H1 (cell line): ENCODE results near the gene HSD17B4.

Experiments
- BACH1 ChIP-seq: IDR thresholded peaks from 2 replicates; pipeline ENCODE4 v1.6.1; 2012; ENCODE audit warnings: low read length, improper control_type of control experiment
- CHD1 ChIP-seq: IDR thresholded peaks from 2 replicates; pipeline ENCODE4 v1.6.1; 2012; ENCODE audit warnings: low read depth, low read length, improper control_type of control experiment
- EP300 ChIP-seq, 2 experiments: IDR thresholded peaks; 1 replicate in 1 of 2; 2 replicates in 1 of 2; pipeline ENCODE4 v1.6.1; 2011 to 2012; ENCODE audit warnings: low read depth in 2 of 2, low read length in 2 of 2, mild to moderate bottlenecking in 2 of 2, borderline replicate concordance in 1 of 2, inconsistent platforms in 1 of 2, moderate library complexity in 1 of 2
- EZH2 ChIP-seq: fragments of 200-600 bp; sonication (generic); IDR thresholded peaks from 2 replicates; pipeline ENCODE4 v1.7.1; 2012; ENCODE audit warnings: low read depth, mild to moderate bottlenecking, moderate library complexity, low read length, inconsistent platforms; ENCODE audit not compliant: severe bottlenecking
- FOSL1 ChIP-seq: IDR thresholded peaks from 2 replicates; pipeline ENCODE4 v1.6.1; 2011; ENCODE audit warnings: mild to moderate bottlenecking, low read depth, low read length, moderate library complexity; ENCODE audit not compliant: insufficient read depth
- POLR2A ChIP-seq, 2 experiments: IDR thresholded peaks; 1 replicate in 1 of 2; 2 replicates in 1 of 2; pipeline ENCODE4 v1.6.1; 2011; ENCODE audit warnings: low read depth in 2 of 2, low read length in 2 of 2, mild to moderate bottlenecking in 2 of 2; ENCODE audit errors: control extremely low read depth in 1 of 2
- RAD21 ChIP-seq, 2 experiments: IDR thresholded peaks in 1 of 2; conservative IDR thresholded peaks in 1 of 2; 2 replicates each; pipeline ENCODE4 v1.6.1; 2011; ENCODE audit warnings: low read depth in 2 of 2, low read length in 2 of 2, improper control_type of control experiment in 1 of 2, inconsistent platforms in 1 of 2, mild to moderate bottlenecking in 1 of 2, moderate library complexity in 1 of 2
- YY1 ChIP-seq: IDR thresholded peaks from 2 replicates; pipeline ENCODE4 v1.6.1; 2011; ENCODE audit warnings: low read depth, mild to moderate bottlenecking, low read length
- TF ChIP-seq, protein P1 (sequence below), 3 experiments: IDR thresholded peaks; 1 replicate in 2 of 3; 2 replicates in 1 of 3; pipeline versions ENCODE4 v1.5.1 to v1.6.1; 2011; ENCODE audit warnings: low read length in 3 of 3, mild to moderate bottlenecking in 3 of 3, inconsistent platforms in 2 of 3, low read depth in 1 of 3, moderate library complexity in 1 of 3; ENCODE audit not compliant: insufficient read depth in 1 of 3; ENCODE audit errors: control extremely low read depth in 1 of 3
- TF ChIP-seq, protein P2 (sequence below): IDR thresholded peaks from 2 replicates; pipeline ENCODE4 v1.6.1; 2012; ENCODE audit warnings: low read length, inconsistent platforms

DNA sequence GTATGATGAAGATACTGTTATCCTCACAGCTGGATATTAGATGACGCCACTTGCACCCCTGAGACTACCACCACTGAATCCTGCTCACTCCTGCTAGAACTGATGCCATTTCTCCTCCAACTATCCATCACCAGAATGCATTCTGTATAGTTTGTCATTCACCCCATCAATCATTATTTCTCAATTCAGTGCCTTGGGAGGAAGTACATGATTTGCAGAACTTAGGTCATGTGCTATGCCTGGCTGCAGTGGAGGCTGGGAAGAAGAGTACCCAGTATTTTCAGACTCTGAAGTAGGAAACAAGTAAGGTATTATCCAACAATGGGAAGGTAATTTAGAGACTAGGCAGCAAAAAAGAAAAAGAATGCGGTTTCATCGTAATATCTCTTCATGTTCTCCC lies 26.2 kb upstream of the HSD17B4 start:
- TF ChIP-seq BACH1, result no peak
- TF ChIP-seq, protein P1, sequence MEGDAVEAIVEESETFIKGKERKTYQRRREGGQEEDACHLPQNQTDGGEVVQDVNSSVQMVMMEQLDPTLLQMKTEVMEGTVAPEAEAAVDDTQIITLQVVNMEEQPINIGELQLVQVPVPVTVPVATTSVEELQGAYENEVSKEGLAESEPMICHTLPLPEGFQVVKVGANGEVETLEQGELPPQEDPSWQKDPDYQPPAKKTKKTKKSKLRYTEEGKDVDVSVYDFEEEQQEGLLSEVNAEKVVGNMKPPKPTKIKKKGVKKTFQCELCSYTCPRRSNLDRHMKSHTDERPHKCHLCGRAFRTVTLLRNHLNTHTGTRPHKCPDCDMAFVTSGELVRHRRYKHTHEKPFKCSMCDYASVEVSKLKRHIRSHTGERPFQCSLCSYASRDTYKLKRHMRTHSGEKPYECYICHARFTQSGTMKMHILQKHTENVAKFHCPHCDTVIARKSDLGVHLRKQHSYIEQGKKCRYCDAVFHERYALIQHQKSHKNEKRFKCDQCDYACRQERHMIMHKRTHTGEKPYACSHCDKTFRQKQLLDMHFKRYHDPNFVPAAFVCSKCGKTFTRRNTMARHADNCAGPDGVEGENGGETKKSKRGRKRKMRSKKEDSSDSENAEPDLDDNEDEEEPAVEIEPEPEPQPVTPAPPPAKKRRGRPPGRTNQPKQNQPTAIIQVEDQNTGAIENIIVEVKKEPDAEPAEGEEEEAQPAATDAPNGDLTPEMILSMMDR (IDR thresholded peaks at IDR 0.05; ENCODE audit: control extremely low read depth in 1 of 3, insufficient read depth in 1 of 3, low read depth in 1 of 3, low read length in 3 of 3), result no peak
- no peak for TF ChIP-seq POLR2A (IDR thresholded peaks at IDR 0.05; ENCODE audit: control extremely low read depth in 1 of 2, low read depth in 2 of 2, low read length in 2 of 2)
- no peak for TF ChIP-seq EZH2
- TF ChIP-seq EP300 (IDR thresholded peaks at IDR 0.05; ENCODE audit: borderline replicate concordance in 1 of 2, low read depth in 2 of 2, low read length in 2 of 2), result no peak
- TF ChIP-seq YY1, result no peak
- no peak for TF ChIP-seq CHD1
- TF ChIP-seq RAD21 (IDR thresholded peaks at IDR 0.05 in 1 of 2, conservative IDR thresholded peaks at IDR 0.05 in 1 of 2; ENCODE audit: low read depth in 2 of 2, low read length in 2 of 2), result no peak
- TF ChIP-seq, protein P2, sequence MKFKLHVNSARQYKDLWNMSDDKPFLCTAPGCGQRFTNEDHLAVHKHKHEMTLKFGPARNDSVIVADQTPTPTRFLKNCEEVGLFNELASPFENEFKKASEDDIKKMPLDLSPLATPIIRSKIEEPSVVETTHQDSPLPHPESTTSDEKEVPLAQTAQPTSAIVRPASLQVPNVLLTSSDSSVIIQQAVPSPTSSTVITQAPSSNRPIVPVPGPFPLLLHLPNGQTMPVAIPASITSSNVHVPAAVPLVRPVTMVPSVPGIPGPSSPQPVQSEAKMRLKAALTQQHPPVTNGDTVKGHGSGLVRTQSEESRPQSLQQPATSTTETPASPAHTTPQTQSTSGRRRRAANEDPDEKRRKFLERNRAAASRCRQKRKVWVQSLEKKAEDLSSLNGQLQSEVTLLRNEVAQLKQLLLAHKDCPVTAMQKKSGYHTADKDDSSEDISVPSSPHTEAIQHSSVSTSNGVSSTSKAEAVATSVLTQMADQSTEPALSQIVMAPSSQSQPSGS, result no peak
- no peak for TF ChIP-seq FOSL1
